GM12878 (cell line): ENCODE data around the gene PRRC2A. TPM values are rescaled to one million over a fixed set of nuclear protein-coding genes. Genes with fewer than 3 reads are reported as not detected.

Experiments used
- EP300 ChIP-seq, 2 experiments: fragments of 150-350 bp in 1 of 2; IDR thresholded peaks; 2 replicates each; pipeline ENCODE4 v1.6.1; 2011 to 2012; ENCODE audit warnings: low read depth in 2 of 2, low read length in 2 of 2, borderline replicate concordance in 1 of 2, improper control_type of control experiment in 1 of 2, inconsistent platforms in 1 of 2; ENCODE audit not compliant: control insufficient read depth in 1 of 2
- ETV6 ChIP-seq, 2 experiments: fragments of 450-650 bp in 1 of 2; IDR thresholded peaks in 1 of 2; conservative IDR thresholded peaks in 1 of 2; 2 replicates each; pipeline ENCODE4 v1.6.1; 2014; ENCODE audit warnings: antibody characterized with exemption in 1 of 2, borderline replicate concordance in 1 of 2, low read depth in 1 of 2, mild to moderate bottlenecking in 1 of 2, moderate library complexity in 1 of 2
- JUNB ChIP-seq: IDR thresholded peaks from 2 replicates; pipeline ENCODE4 v1.6.1; 2016; ENCODE audit warnings: antibody characterized with exemption, mild to moderate bottlenecking
- POU2F2 ChIP-seq: IDR thresholded peaks from 3 replicates; pipeline ENCODE4 v1.6.1; 2011; ENCODE audit warnings: low read depth, mild to moderate bottlenecking, low read length, borderline replicate concordance
- RAD51 ChIP-seq: fragments of 450-650 bp; IDR thresholded peaks from 2 replicates; pipeline ENCODE4 v1.6.1; 2016; ENCODE audit warnings: moderate library complexity, mild to moderate bottlenecking, inconsistent platforms
- polyA plus RNA-seq, 11 experiments: library from polyadenylated mRNA; depleted of rRNA in 4 of 11; unstranded in 6 of 11; stranded (reverse) in 5 of 11; fragments of >200 nt; fragmentation: Nextera tagmentation in 4 of 11; fragmentation: Illumina TruSeq in 1 of 11; extraction: Ambion mirVana in 4 of 11; extraction: Trizol in 1 of 11; gene quantifications; 1 replicate in 1 of 11; 2 replicates in 10 of 11; pipeline versions ENCODE4 v1.2.1 to v1.2.3, GENCODE V29; 2011 to 2016; ENCODE audit warnings: inconsistent platforms in 2 of 11, missing spikeins in 2 of 11, low read depth in 1 of 11
- total RNA-seq, 4 experiments: library from RNA; depleted of rRNA in 3 of 4; stranded (reverse); fragments of >200 nt in 3 of 4; fragmentation: Illumina TruSeq in 1 of 4; extraction: Trizol in 1 of 4; gene quantifications; 2 replicates each; pipeline versions ENCODE4 v1.2.1 to v1.2.3, GENCODE V29; 2013 to 2021
- TF ChIP-seq, protein P1 (sequence below): IDR thresholded peaks from 2 replicates; pipeline ENCODE4 v1.6.1; 2011; ENCODE audit warnings: borderline replicate concordance, low read depth, mild to moderate bottlenecking, moderate library complexity, mixed read lengths, low read length; ENCODE audit not compliant: insufficient read depth; ENCODE audit errors: extremely low read length
- TF ChIP-seq, protein P2 (sequence below): IDR thresholded peaks from 2 replicates; pipeline ENCODE4 v1.6.1; 2012; ENCODE audit warnings: improper control_type of control experiment, low read depth, low read length; ENCODE audit not compliant: insufficient replicate concordance
- TF ChIP-seq, protein P3 (sequence below): fragments of 450-650 bp; IDR thresholded peaks from 2 replicates; pipeline ENCODE4 v1.6.1; 2018; ENCODE audit warnings: mild to moderate bottlenecking, low read depth, moderate library complexity; ENCODE audit not compliant: partially characterized antibody

PRRC2A gene
- total and polyA plus RNA-seq, 10 of the 15 experiments (the other 5 are each of a cell fraction or from before 2014, with no cell fraction given), result 0.40 to 244 (median 61.3) TPM

DNA sequence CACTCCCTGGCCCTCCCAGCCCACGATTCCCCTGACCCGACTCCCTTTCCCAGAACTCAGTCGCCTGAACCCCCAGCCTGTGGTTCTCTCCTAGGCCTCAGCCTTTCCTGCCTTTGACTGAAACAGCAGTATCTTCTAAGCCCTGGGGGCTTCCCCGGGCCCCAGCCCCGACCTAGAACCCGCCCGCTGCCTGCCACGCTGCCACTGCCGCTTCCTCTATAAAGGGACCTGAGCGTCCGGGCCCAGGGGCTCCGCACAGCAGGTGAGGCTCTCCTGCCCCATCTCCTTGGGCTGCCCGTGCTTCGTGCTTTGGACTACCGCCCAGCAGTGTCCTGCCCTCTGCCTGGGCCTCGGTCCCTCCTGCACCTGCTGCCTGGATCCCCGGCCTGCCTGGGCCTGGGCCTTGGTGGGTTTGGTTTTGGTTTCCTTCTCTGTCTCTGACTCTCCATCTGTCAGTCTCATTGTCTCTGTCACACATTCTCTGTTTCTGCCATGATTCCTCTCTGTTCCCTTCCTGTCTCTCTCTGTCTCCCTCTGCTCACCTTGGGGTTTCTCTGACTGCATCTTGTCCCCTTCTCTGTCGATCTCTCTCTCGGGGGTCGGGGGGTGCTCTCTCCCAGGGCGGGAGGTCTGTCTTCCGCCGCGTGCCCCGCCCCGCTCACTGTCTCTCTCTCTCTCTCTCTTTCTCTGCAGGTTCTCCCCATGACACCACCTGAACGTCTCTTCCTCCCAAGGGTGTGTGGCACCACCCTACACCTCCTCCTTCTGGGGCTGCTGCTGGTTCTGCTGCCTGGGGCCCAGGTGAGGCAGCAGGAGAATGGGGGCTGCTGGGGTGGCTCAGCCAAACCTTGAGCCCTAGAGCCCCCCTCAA lies 48.2 kb upstream of the PRRC2A start, which contains the start of gene LTA (continued):
- TF ChIP-seq, protein P1, sequence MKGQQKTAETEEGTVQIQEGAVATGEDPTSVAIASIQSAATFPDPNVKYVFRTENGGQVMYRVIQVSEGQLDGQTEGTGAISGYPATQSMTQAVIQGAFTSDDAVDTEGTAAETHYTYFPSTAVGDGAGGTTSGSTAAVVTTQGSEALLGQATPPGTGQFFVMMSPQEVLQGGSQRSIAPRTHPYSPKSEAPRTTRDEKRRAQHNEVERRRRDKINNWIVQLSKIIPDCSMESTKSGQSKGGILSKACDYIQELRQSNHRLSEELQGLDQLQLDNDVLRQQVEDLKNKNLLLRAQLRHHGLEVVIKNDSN, result no peak
- TF ChIP-seq, protein P2, sequence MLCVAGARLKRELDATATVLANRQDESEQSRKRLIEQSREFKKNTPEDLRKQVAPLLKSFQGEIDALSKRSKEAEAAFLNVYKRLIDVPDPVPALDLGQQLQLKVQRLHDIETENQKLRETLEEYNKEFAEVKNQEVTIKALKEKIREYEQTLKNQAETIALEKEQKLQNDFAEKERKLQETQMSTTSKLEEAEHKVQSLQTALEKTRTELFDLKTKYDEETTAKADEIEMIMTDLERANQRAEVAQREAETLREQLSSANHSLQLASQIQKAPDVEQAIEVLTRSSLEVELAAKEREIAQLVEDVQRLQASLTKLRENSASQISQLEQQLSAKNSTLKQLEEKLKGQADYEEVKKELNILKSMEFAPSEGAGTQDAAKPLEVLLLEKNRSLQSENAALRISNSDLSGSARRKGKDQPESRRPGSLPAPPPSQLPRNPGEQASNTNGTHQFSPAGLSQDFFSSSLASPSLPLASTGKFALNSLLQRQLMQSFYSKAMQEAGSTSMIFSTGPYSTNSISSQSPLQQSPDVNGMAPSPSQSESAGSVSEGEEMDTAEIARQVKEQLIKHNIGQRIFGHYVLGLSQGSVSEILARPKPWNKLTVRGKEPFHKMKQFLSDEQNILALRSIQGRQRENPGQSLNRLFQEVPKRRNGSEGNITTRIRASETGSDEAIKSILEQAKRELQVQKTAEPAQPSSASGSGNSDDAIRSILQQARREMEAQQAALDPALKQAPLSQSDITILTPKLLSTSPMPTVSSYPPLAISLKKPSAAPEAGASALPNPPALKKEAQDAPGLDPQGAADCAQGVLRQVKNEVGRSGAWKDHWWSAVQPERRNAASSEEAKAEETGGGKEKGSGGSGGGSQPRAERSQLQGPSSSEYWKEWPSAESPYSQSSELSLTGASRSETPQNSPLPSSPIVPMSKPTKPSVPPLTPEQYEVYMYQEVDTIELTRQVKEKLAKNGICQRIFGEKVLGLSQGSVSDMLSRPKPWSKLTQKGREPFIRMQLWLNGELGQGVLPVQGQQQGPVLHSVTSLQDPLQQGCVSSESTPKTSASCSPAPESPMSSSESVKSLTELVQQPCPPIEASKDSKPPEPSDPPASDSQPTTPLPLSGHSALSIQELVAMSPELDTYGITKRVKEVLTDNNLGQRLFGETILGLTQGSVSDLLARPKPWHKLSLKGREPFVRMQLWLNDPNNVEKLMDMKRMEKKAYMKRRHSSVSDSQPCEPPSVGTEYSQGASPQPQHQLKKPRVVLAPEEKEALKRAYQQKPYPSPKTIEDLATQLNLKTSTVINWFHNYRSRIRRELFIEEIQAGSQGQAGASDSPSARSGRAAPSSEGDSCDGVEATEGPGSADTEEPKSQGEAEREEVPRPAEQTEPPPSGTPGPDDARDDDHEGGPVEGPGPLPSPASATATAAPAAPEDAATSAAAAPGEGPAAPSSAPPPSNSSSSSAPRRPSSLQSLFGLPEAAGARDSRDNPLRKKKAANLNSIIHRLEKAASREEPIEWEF, result no peak
- TF ChIP-seq, protein P3, sequence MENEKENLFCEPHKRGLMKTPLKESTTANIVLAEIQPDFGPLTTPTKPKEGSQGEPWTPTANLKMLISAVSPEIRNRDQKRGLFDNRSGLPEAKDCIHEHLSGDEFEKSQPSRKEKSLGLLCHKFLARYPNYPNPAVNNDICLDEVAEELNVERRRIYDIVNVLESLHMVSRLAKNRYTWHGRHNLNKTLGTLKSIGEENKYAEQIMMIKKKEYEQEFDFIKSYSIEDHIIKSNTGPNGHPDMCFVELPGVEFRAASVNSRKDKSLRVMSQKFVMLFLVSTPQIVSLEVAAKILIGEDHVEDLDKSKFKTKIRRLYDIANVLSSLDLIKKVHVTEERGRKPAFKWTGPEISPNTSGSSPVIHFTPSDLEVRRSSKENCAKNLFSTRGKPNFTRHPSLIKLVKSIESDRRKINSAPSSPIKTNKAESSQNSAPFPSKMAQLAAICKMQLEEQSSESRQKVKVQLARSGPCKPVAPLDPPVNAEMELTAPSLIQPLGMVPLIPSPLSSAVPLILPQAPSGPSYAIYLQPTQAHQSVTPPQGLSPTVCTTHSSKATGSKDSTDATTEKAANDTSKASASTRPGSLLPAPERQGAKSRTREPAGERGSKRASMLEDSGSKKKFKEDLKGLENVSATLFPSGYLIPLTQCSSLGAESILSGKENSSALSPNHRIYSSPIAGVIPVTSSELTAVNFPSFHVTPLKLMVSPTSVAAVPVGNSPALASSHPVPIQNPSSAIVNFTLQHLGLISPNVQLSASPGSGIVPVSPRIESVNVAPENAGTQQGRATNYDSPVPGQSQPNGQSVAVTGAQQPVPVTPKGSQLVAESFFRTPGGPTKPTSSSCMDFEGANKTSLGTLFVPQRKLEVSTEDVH, result no peak
- TF ChIP-seq RAD51 (no peak), EP300 (IDR thresholded peaks at IDR 0.05; ENCODE audit: borderline replicate concordance in 1 of 2, control insufficient read depth in 1 of 2, low read depth in 2 of 2, low read length in 2 of 2) (0 out of 4 replicates have a peak, but pooled peaks of 1 of the 2 experiments have one; percentile 8), ETV6 (conservative IDR thresholded peaks at IDR 0.05 in 1 of 2, IDR thresholded peaks at IDR 0.05 in 1 of 2; ENCODE audit: borderline replicate concordance in 1 of 2, low read depth in 1 of 2) (peak in 1 of 2 experiments; percentile 41; a peak in 1 of 4 replicates), JUNB (no peak), POU2F2 (peak; percentile 21; the same call in 1 of the 3 replicates)
